GM12891 (cell line): ENCODE results near the gene NFATC1.

Source experiments
- POLR2A ChIP-seq: IDR thresholded peaks from 2 replicates; pipeline ENCODE4 v1.6.1; 2011; ENCODE audit warnings: low read depth, low read length, control low read depth
- POLR2AphosphoS5 ChIP-seq: IDR thresholded peaks from 2 replicates; pipeline ENCODE4 v1.6.1; 2011; ENCODE audit warnings: low read depth, low read length, control low read depth
- POU2F2 ChIP-seq: IDR thresholded peaks from 2 replicates; pipeline ENCODE4 v1.6.1; 2011; ENCODE audit warnings: low read depth, mild to moderate bottlenecking, control low read depth, low read length, moderate library complexity
- SPI1 ChIP-seq: IDR thresholded peaks from 2 replicates; pipeline ENCODE4 v1.6.1; 2011; ENCODE audit warnings: low read depth, low read length, control low read depth
- TAF1 ChIP-seq: IDR thresholded peaks from 2 replicates; pipeline ENCODE4 v1.6.1; 2011; ENCODE audit warnings: low read depth, low read length, control low read depth

DNA sequence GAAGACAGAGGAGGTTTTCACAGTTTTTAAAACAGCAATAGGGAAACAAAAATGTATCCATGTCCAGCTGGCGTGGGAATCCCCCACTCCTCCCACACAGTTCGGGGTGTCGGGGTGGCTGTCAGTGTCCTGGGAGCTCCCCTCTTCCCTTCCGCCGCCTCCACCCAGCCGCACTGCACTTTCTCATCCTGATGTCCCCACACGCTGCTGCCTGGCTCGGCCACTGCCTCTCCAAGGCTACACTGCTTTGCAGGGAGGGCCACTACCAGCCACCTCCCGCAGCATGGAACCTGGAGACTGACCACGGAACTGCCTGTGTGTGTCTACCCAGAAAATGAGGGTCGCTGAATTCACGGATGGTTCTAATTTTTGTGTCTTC, 145.2 kb downstream of the NFATC1 start:
- TF ChIP-seq POLR2AphosphoS5 (no peak), POLR2A (no peak), POU2F2 (no peak), TAF1 (no peak), SPI1 (no peak)
